Left lobe of liver (tissue), 2 donors: Measurements from ENCODE around the gene GAD1. TPM values are rescaled to one million over a fixed set of nuclear protein-coding genes. Genes with fewer than 3 reads are reported as not detected.
A peak's percentile ranks its signal among the peaks of the same experiment; 100 is the strongest.

ENCODE experiments used
- ATAC-seq: fragments of 200-7000 bp; cut with Tn5 transposase; one replicate; pipeline ENCODE4 v1.9.1; 2020; ENCODE audit warnings: mild to moderate bottlenecking, moderate library complexity
- DNase-seq: peaks from one replicate; pipeline ENCODE4 v3.0.0-alpha.2; 2020; ENCODE audit warnings: low spot score
- total RNA-seq: library from RNA; stranded (reverse); gene quantifications from one replicate; pipeline ENCODE4 v1.2.1, GENCODE V29; 2021
- donor health status: DM: no; HTN: no; CAD: no; lungs with moderate emphysema.
- donor health status: DM: no; HTN: yes; CAD: no.

Gene GAD1
- total RNA-seq, 1 donor from 2014 or later: not detected

GRCh38 chr2:170840717-170841210 lies 24.1 kb downstream of the GAD1 start:
- DNase-seq (no peak), ATAC-seq (no peak)

- DNase-seq: no peak
Measured at GRCh38 chr2:170842785-170843184, 26.1 kb downstream of the GAD1 start.

GRCh38 chr2:170843656-170844055 lies 27.0 kb downstream of the GAD1 start:
- DNase-seq (no peak), ATAC-seq (no peak)

More at GRCh38 chr2:170842785-170843184, 26.1 kb downstream of the GAD1 start:
- no peak for ATAC-seq

GRCh38 chr2:170845343-170845742 lies 28.7 kb downstream of the GAD1 start:
- ATAC-seq: no peak
- DNase-seq: no peak

- DNase-seq (no peak), ATAC-seq (no peak)
Measured at GRCh38 chr2:170846314-170846713, 29.6 kb downstream of the GAD1 start.

- no peak for ATAC-seq
- DNase-seq: no peak
Measured at GRCh38 chr2:170847716-170848115, 31.0 kb downstream of the GAD1 start.

GRCh38 chr2:170848587-170848986 lies 31.9 kb downstream of the GAD1 start:
- ATAC-seq: no peak
- no peak for DNase-seq

- ATAC-seq: no peak
- DNase-seq: no peak
Measured at GRCh38 chr2:170850251-170850650, 33.6 kb downstream of the GAD1 start.

GRCh38 chr2:170851635-170852034 lies 34.9 kb downstream of the GAD1 start:
- ATAC-seq (no peak), DNase-seq (no peak)

GRCh38 chr2:170856066-170856465 lies 39.4 kb downstream of the GAD1 start:
- ATAC-seq (no peak), DNase-seq (no peak)

GRCh38 chr2:170862286-170862902 lies 45.7 kb downstream of the GAD1 start:
- ATAC-seq (no peak), DNase-seq (no peak)

- ATAC-seq: no peak
- no peak for DNase-seq
Measured at GRCh38 chr2:170863087-170863486, 46.4 kb downstream of the GAD1 start.

- DNase-seq (no peak), ATAC-seq (no peak)
Measured at GRCh38 chr2:170869036-170869435, 52.3 kb downstream of the GAD1 start.

GRCh38 chr2:170869461-170869860 lies 52.8 kb downstream of the GAD1 start:
- ATAC-seq (no peak), DNase-seq (no peak)

- ATAC-seq: peak; percentile 99
- DNase-seq: peak; percentile 78
Measured at GRCh38 chr2:170873035-170873692, 56.5 kb downstream of the GAD1 start.

GRCh38 chr2:170878066-170878465 lies 61.4 kb downstream of the GAD1 start:
- DNase-seq (no peak), ATAC-seq (peak; percentile 12)

- peak; percentile 76 for ATAC-seq
- no peak for DNase-seq
Measured at GRCh38 chr2:170878505-170878904, 61.8 kb downstream of the GAD1 start.

GRCh38 chr2:170881840-170882239 lies 65.2 kb downstream of the GAD1 start:
- DNase-seq (no peak), ATAC-seq (no peak)

- no peak for ATAC-seq
- DNase-seq: no peak
Measured at GRCh38 chr2:170882758-170883157, 66.1 kb downstream of the GAD1 start.

GRCh38 chr2:170883683-170884082 lies 67.0 kb downstream of the GAD1 start:
- ATAC-seq (no peak), DNase-seq (no peak)

- ATAC-seq: no peak
Measured at GRCh38 chr2:170885130-170885791, 68.6 kb downstream of the GAD1 start.

GRCh38 chr2:170886386-170886785 lies 69.7 kb downstream of the GAD1 start:
- ATAC-seq (no peak), DNase-seq (no peak)

More at GRCh38 chr2:170885130-170885791, 68.6 kb downstream of the GAD1 start:
- DNase-seq: no peak
